IPS-18c (cell line): Measurements from ENCODE around the gene PFKL.
"Not testable (repeated sequence)": the region's sequence is repeated elsewhere in the genome, so short reads cannot be mapped to it uniquely, and the experiment has no call there.

Experiments
- H3K4me3 ChIP-seq: 2 replicates; pipeline ENCODE4 v1.7.0; 2013; ENCODE audit warnings: low read depth, mild to moderate bottlenecking, low read length, moderate library complexity; ENCODE audit not compliant: insufficient read depth
- H3K9me3 ChIP-seq: one replicate; pipeline ENCODE4 v1.6.1; 2013; ENCODE audit warnings: mild to moderate bottlenecking, low read length, moderate library complexity; ENCODE audit not compliant: control insufficient read depth, insufficient read depth

The PFKL gene

DNA sequence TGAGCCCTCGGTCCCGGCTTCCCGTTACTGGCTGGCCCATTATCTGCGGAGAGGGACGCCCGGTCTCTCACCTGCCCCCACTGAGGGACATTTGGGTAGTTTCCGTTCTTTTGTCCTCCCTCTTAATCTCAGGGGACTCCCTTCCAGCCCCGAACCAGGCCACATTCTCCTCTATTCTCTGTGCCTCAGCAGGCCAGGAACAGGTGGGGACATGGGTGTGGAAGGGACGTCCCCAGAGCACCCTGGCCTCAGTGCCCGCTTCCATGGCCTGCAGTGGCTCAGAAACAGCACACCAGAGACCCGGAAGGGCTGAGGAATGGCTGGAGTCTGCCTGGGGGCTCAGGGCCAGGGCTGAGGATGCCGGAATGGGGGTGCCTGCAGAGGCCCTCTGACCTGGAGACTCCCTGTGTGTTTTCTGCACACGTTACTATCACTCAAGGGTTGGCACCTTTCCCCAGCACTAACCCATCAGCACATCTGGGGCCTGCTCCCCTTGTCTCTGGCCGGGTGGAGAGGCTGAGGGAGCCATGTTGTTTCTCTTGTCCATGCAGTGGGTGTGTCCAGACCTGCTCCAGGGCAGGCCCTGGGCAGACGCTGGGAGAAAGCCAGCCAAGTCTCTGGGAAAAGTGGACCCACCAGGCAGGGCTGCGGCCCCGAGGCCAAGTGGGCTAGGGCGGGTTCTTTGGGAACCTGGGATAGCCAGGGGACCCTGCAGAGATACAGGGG, 28.1 kb upstream of the PFKL start:
- no peaks in the 10 kb centered on the region for H3K9me3 ChIP-seq
- H3K4me3 ChIP-seq = no peak overlapping the region

DNA sequence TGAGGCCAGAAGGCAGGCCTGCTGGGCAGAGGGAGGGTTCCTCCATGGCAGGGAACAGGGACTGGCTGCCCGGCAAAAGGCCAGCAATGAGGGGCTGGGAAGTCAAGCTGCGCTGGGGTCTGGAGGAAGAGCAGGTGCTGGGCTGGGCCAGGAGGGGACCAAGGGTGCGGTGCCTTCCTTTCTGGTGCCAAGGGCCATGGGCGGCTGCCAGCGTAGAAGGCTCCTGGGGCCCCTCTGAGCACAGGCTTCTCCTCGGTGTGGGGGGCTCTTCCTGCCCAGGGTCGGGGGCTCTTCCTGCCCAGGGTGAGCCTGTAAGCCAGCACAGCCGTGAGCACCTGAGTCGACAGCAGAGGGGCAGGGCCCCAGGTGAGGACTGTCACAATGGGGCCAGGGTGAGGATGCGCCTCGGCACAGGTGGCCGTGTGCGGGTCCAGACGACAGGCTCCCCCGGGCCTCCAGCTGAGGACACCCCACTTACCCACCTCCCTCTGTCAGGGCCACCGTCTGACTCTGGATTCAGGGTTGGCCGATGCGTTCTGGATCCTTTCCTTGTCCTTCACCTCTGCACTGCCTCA, 27.5 kb upstream of the PFKL start:
- no peaks in the 10 kb centered on the region for H3K9me3 ChIP-seq

DNA sequence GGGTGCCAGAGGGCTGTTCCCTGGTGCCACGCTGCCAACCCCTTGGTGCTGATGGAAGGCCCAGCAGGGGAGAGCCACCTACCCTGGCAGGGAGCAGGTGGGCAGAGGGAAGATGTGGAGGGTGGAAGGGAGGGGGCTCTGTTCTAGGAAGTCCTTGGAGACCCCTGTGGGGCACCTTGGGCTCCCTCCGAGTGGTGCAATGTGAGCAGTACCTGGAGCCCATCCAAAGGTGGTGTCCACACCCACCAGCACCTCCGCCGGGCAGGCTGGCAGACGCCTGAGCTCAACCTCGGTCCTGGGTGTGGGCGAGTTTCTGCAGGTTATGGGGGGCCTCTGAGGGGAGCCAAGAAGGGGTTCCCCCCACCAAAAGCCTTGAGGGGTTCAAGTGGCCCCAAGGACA, 26.8 kb upstream of the PFKL start:
- no peaks in the 10 kb centered on the region for H3K9me3 ChIP-seq
- no peak overlapping the region for H3K4me3 ChIP-seq

More for the DNA sequence above, 27.5 kb upstream of the PFKL start:
- H3K4me3 ChIP-seq = no peak overlapping the region

DNA sequence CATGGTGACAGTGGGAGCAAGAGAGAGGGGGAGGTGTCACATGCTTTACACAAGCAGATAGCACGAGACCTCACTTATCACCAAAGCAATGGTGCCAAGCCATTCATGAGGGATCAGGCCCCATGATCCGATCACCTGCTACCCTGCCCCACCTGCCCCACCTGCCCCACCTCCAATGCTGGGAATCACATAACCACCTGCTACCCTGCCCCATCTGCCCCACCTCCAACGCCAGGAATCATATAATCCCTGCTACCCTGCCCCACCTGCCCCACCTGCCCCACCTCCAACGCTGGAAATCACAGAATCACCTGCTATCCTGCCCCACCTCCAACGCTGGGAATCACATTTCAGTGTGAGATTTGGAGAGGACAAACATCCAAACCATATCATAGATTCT, 24.8 kb upstream of the PFKL start:
- Histone ChIP-seq H3K9me3 (no peaks in the 10 kb centered on the region), H3K4me3 (no peak overlapping the region)

DNA sequence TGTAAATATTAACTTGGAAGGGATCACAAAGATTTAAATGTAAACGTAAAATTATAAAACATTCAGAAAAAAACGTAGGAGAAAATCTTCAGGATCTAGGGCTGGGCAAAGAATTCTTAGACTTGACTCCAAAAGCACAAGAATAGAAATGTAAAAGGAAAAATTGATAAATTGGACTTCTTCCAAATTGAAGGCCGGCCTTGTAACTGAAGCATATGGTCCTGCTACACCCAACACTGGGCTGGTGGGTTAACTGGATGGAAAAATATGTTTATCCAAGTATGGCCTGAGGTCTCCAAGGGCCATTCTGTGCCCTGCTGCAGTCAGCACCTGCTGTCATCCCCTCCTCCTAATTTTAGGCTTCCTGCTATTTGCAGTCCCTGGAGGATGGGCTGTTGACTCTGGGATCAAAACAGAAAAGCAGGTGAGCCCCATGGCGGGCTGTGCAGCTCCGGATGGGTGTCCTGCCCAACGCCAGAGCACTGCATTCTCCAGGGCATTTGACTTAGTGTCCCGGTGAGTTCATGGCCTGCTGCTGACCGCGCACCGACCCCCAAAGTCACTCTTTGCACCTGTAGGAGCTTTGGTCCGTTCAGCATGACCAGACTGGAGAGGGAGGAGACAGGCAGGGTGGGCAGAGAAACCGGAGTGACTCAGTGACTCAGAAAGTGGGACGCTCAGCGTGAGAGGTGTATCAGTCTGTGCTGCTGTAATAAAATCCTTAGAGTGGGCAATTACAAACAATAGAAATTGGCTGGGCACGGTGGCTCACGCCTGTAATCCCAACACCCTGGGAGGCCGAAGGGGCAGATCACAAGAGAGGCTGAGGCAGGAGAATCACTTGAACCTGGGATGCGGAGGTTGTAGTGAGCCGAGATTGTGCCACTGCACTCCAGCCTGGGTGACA, 20.2 kb upstream of the PFKL start:
- Histone ChIP-seq H3K4me3 (no peak overlapping the region), H3K9me3 (no peaks in the 10 kb centered on the region)

DNA sequence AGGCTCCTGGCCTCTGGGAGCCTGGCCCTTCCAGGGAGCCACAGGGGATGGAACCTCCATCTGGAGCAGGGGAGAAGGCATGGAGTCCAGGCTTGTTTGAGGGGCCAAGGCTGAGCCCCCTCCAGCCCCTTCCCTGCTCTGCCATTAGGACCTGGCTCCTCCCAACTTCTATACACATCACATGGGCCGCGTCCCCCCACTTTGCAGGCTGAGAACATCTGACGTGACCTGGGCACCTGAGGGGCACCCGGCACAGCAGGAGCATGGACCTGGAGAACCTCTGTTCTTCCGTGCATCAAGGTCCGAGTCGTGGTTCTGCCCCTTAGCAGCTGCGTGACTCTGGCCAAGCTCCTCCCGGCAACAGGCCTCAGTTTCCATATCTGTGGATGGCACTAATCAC, 18.1 kb upstream of the PFKL start:
- no peaks in the 10 kb centered on the region for H3K9me3 ChIP-seq
- no peak overlapping the region for H3K4me3 ChIP-seq

DNA sequence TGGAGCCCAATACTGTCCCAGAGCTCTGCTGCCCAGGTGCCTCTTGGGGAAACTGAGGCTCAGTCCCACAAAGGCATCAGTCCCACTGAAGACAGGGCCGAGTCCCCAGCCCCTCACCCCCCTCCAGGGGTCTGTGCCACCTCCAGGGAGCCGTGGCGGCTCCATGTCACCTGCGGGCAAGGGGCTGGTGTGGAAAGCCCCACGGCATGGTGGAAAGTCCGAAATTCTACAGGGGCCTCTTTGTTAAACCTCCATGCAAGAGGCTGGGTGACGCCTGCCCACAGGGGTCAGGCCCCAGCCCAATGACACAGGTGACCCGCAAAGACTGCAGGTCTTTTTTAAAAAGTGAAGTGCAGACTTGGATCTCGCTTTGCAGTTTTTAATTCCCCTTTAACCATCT, 17.5 kb upstream of the PFKL start:
- H3K4me3 ChIP-seq = peak overlapping the region; percentile 9; the same call in 1 of the 2 replicates
- no peaks in the 10 kb centered on the region for H3K9me3 ChIP-seq

DNA sequence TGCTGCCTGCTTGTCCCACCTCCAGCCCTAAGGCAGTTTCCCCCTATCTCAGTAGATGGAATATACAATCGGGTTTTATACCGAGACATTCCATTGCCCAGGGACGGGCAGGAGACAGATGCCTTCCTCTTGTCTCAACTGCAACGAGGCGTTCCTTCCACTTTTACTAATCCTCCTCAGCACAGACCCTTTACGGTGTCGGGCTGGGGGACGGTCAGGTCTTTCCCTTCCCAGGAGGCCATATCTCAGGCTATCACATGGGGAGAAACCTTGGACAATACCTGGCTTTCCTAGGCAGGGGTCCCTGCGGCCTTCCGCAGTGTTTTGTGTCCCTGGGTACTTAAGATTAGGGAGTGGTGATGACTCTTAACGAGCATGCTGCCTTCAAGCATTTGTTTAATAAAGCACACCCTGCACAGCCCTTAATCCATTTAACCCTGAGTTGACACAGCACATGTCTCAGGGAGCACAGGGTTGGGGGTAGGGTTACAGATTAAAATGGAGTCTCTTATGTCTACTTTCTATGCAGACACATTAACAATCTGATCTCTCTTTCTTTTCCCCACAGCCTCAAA, 16.6 kb upstream of the PFKL start:
- not testable (repeated sequence) for H3K4me3 ChIP-seq, H3K9me3 ChIP-seq

DNA sequence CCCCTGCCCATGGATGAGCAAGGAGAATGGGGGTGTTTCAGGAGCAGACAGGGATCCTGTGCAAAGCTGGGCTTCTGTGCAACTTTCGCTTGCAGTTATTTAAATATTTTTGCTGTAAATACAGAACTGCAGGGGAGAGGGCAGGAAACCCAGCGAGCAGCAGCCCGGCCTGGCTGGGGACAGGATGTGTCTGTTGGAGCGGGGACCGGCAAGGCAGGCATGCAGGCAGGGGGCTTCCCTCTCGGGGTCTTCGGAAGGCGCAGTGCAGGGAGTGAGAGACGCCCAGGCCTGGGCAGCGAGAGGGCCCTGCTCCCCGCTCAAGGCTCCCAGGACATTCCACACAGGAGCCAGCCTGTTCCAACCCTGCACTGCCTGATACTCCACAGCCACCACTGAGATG, 15.9 kb upstream of the PFKL start:
- Histone ChIP-seq H3K4me3 (no peak overlapping the region), H3K9me3 (no peaks in the 10 kb centered on the region)

DNA sequence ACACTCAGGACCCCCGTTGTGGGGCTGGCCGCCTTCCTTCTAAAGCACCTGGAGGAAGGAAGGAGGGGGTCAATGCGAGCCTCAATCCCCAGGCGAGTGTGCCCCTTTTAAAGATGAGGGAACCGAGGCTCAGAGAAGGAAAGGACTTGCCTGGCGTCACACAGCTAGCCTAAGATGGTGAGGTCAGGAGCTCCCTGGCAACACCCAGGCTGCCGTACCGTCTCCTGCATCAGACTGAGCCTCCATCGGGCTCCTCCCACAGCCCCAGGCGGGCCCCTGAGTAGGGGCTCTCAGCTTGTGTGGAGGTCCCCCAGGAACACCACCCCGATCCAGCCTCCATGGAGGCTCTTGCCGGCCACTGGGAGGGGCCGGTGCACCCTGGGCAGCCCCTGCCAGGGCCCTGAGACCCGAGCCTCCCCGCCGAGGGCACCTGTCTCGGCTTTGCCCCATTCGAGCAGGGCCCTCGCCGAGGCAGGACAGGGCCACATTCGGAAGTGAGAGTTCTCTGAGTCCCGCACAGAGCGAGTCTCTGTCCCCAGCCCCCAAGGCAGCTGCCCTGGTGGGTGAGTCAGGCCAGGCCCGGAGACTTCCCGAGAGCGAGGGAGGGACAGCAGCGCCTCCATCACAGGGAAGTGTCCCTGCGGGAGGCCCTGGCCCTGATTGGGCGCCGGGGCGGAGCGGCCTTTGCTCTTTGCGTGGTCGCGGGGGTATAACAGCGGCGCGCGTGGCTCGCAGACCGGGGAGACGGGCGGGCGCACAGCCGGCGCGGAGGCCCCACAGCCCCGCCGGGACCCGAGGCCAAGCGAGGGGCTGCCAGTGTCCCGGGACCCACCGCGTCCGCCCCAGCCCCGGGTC, 14.5 kb upstream of the PFKL start, which contains the start of gene AIRE:
TSS of gene AIRE (plus strand) at position 739 of the 855 bp plus-strand sequence. CDS start 131 bp downstream, outside the sequence.
- H3K9me3 ChIP-seq = no peaks in the 10 kb centered on the region
- H3K4me3 ChIP-seq = no peak within 1 kb of the TSS

DNA sequence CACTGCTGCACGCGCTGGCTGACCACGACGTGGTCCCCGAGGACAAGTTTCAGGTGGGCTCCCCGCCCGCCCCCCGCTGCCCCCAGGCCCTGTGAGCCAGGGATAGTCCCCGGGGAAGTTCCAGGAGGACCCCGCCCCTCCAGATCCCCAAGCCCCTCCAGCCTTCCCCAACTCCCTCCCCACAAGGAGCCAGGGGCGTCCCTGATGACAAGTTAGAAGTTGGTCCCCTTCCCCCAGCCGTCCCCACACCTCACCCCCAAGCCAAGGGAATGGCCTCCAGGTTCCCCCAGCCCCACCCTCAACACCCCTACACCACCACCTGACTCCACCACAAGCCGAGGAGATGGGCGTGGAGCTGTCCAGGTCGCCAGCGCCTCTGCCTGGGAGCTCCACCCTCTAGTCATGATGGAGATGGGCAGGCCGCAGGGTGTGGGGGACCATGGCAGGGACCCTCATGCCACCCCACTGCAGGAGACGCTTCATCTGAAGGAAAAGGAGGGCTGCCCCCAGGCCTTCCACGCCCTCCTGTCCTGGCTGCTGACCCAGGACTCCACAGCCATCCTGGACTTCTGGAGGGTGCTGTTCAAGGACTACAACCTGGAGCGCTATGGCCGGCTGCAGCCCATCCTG, 13.7 kb upstream of the PFKL start:
- Histone ChIP-seq H3K4me3 (no peak overlapping the region), H3K9me3 (no peaks in the 10 kb centered on the region)

DNA sequence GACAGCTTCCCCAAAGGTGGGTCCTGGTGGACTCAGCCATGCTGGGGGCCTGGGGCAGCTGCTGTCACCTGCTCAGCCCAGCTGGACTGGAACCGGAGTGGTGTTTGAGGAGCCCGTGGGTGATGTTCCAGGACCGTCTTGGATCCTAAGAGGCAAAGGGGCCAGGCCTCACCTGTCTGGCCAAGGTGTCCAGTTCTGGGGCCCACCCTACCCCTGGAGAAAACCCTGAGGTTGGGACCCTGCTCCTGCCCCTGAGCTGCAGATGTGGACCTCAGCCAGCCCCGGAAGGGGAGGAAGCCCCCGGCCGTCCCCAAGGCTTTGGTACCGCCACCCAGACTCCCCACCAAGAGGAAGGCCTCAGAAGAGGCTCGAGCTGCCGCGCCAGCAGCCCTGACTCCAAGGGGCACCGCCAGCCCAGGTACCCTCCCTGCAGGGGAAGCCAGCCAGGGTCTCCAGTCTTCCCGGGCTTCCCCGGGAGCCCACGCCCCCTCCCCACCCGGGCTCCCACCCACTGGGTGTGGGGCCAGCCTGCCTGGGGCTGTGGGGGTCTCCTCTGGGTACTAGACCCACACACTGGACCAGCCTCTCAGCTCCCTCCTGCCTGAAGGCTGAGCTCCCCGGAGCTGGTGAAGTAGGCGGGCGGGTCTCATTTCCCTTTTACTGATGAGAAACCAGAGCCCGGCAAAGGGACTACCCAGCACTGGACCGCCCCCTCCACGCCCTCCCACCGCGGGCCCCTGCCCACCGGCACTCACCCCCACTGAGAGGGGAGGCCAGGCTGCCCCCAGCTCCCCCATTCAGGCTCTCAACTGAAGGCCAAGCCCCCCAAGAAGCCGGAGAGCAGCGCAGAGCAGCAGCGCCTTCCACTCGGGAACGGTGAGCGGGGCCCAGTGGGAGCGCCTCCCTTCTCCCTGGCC, 12.9 kb upstream of the PFKL start:
- no peaks in the 10 kb centered on the region for H3K9me3 ChIP-seq
- no peak overlapping the region for H3K4me3 ChIP-seq

DNA sequence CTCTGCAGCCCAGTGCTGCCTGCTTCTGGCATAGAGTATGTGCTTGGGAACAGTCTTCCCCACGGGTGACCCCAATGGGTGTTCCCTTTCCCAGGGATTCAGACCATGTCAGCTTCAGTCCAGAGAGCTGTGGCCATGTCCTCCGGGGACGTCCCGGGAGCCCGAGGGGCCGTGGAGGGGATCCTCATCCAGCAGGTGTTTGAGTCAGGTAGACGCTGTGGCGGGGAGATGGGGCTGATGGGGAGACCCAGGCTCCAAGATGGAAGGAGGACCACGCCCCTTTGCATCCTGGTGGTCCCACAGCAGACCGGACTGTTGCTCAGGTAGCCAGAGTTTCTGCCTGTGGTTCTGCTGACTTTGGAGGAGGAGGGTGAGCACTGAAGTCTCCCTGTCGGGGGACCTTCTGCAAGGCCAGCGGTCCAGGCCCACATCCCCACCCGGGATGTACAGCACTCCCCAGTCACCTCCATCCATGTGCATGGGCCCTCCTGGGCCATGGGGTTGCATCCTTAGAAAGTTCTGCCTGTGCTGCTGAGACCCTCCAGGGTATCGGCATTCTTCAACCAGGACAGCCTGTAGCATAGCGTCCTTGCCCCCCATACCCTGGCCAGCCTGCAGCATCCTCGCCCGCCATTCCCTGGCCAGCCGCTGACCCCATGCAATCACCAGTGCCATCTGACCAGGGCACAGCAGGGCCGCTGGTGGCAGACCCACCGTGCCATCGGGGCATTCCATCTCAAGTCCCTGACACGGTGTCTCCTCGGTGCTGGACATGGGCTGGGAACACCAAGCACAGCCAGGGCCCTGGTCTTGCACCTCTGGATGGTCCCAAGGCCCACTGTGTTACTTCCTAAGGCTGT, 11.4 kb upstream of the PFKL start:
- H3K4me3 ChIP-seq = no peak overlapping the region
- no peaks in the 10 kb centered on the region for H3K9me3 ChIP-seq

DNA sequence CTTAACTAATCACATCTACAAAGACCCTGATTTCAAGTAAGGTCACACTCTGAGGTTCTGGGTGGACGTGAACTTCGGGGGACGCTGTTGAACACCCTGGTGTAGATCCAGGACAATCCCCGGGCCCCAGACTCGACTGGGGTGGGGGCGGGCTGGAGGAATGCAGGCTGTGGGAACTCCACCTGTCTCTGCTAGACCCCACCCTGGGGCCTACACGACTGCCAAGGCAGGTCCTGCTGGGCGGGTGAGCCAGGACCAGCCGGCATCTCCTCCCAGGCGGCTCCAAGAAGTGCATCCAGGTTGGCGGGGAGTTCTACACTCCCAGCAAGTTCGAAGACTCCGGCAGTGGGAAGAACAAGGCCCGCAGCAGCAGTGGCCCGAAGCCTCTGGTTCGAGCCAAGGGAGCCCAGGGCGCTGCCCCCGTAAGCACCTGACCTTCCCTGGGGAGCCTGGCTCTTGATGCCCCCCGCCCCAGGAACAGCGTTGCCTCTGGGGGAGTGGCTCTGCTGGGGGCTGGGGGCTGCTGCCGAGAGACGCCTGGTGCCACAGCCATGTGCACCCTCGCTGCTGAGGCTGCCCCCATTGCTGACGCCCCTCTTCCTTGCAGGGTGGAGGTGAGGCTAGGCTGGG, 10.4 kb upstream of the PFKL start:
- no peak overlapping the region for H3K4me3 ChIP-seq
- H3K9me3 ChIP-seq = no peaks in the 10 kb centered on the region
